Suprapubic skin (tissue), 4 donors: ENCODE results near the gene PRKN. TPM values are rescaled to one million over a fixed set of nuclear protein-coding genes. Genes with fewer than 3 reads are reported as not detected.

Experiments used
- DNase-seq, 2 donors: peaks; one replicate each; pipeline ENCODE4 v3.0.0-alpha.2; 2019; ENCODE audit warnings: low spot score in 2 of 2
- H3K27ac ChIP-seq: fragments of 200-600 bp; sonication (generic); one replicate; pipeline ENCODE4 v1.5.1; 2019
- H3K27me3 ChIP-seq: fragments of 200-600 bp; sonication (generic); one replicate; pipeline ENCODE4 v1.5.1; 2019
- H3K36me3 ChIP-seq: fragments of 200-600 bp; sonication (generic); one replicate; pipeline ENCODE4 v1.5.1; 2019
- H3K4me1 ChIP-seq: fragments of 200-600 bp; sonication (generic); one replicate; pipeline ENCODE4 v1.5.1; 2019
- H3K4me3 ChIP-seq: fragments of 200-600 bp; sonication (generic); one replicate; pipeline ENCODE4 v1.5.1; 2019; ENCODE audit warnings: mild to moderate bottlenecking
- H3K9me3 ChIP-seq: fragments of 200-600 bp; sonication (generic); one replicate; pipeline ENCODE4 v1.5.1; 2019
- CTCF ChIP-seq, 2 donors: fragments of 200-600 bp in 1 of 2; fragments of 450-650 bp in 1 of 2; sonication (generic) in 1 of 2; IDR thresholded peaks; one replicate each; pipeline ENCODE4 v1.5.1; 2016 to 2019; ENCODE audit warnings: antibody characterized with exemption in 2 of 2, mild to moderate bottlenecking in 1 of 2, moderate library complexity in 1 of 2
- EP300 ChIP-seq: sonication (generic); formaldehyde crosslinking; IDR thresholded peaks from one replicate; pipeline ENCODE4 v1.6.1; 2017; ENCODE audit warnings: antibody characterized with exemption
- POLR2A ChIP-seq, 2 donors: fragments of 450-650 bp; IDR thresholded peaks; one replicate each; pipeline ENCODE4 v1.6.1; 2017; ENCODE audit warnings: antibody characterized with exemption in 2 of 2, mild to moderate bottlenecking in 2 of 2, moderate library complexity in 2 of 2
- POLR2AphosphoS5 ChIP-seq, 3 donors: sonication (generic); formaldehyde crosslinking; IDR thresholded peaks; one replicate each; pipeline ENCODE4 v1.6.1; 2017; ENCODE audit warnings: antibody characterized with exemption in 3 of 3
- WGBS: methylation state at CpG from one replicate; pipeline ENCODE4 v1.1.5; 2018; 5-methylcytosine and 5-hydroxymethylcytosine counted together
- total RNA-seq, 4 donors: library from RNA; depleted of rRNA; stranded (reverse); fragments of >200 nt; gene quantifications; one replicate each; pipeline ENCODE4 v1.1.0, GENCODE V29; 2016

PRKN gene
- total RNA-seq, 4 donors from 2014 or later, result 7.2 to 22.8 (median 14.4) TPM

- Histone ChIP-seq H3K4me3 (no peak overlapping the region), H3K9me3 (no peaks in the 10 kb centered on the region), H3K27ac (no peak overlapping the region), H3K36me3 (no peaks in the 10 kb centered on the region), H3K27me3 (no peaks in the 10 kb centered on the region), H3K4me1 (no peaks in the 10 kb centered on the region)
- 88% methylated on average over 4 of the region's 4 CpGs for WGBS
- DNase-seq, result no peak
- no peak for TF ChIP-seq POLR2A (IDR thresholded peaks at IDR 0.05)
- TF ChIP-seq EP300, result no peak
- TF ChIP-seq CTCF (IDR thresholded peaks at IDR 0.05), result no peak
These were observed 1274.0 kb downstream of the PRKN start for GRCh38 chr6:161453558-161453957.

- no peak for DNase-seq
- Histone ChIP-seq H3K9me3 (no peaks in the 10 kb centered on the region), H3K36me3 (no peaks in the 10 kb centered on the region), H3K4me3 (no peak overlapping the region), H3K27ac (no peak overlapping the region), H3K27me3 (no peaks in the 10 kb centered on the region), H3K4me1 (no peaks in the 10 kb centered on the region)
- TF ChIP-seq POLR2A (IDR thresholded peaks at IDR 0.05) (no peak), POLR2AphosphoS5 (IDR thresholded peaks at IDR 0.05) (no peak), EP300 (no peak), CTCF (IDR thresholded peaks at IDR 0.05) (no peak)
- 96% methylated on average over 3 of the region's 3 CpGs for WGBS
These were observed 1275.3 kb downstream of the PRKN start for GRCh38 chr6:161452241-161452640.

- Histone ChIP-seq H3K4me1 (peaks cover 7% of the 10 kb centered on the region), H3K27ac (no peak overlapping the region), H3K9me3 (no peaks in the 10 kb centered on the region), H3K4me3 (no peak overlapping the region), H3K36me3 (no peaks in the 10 kb centered on the region), H3K27me3 (no peaks in the 10 kb centered on the region)
- no peak for TF ChIP-seq POLR2A (IDR thresholded peaks at IDR 0.05)
- no peak for TF ChIP-seq EP300
- TF ChIP-seq CTCF (IDR thresholded peaks at IDR 0.05), result no peak
- no peak for TF ChIP-seq POLR2AphosphoS5 (IDR thresholded peaks at IDR 0.05)
- no peak for DNase-seq
- 88% methylated on average over 3 of the region's 3 CpGs for WGBS
These were observed 1278.0 kb downstream of the PRKN start for GRCh38 chr6:161449521-161449920.

- WGBS, result 90% methylated on average over 7 of the region's 7 CpGs
- Histone ChIP-seq H3K9me3 (no peaks in the 10 kb centered on the region), H3K27ac (no peak overlapping the region), H3K4me3 (no peak overlapping the region), H3K27me3 (no peaks in the 10 kb centered on the region), H3K36me3 (no peaks in the 10 kb centered on the region), H3K4me1 (peaks cover 12% of the 10 kb centered on the region)
- no peak for DNase-seq
- no peak for TF ChIP-seq EP300
- TF ChIP-seq POLR2A (IDR thresholded peaks at IDR 0.05), result no peak
- no peak for TF ChIP-seq CTCF (IDR thresholded peaks at IDR 0.05)
- TF ChIP-seq POLR2AphosphoS5 (IDR thresholded peaks at IDR 0.05), result no peak
These were observed 1280.6 kb downstream of the PRKN start for GRCh38 chr6:161446949-161447348.

GRCh38 chr6:161446296-161446925 lies 1281.2 kb downstream of the PRKN start:
- TF ChIP-seq EP300 (no peak), POLR2AphosphoS5 (IDR thresholded peaks at IDR 0.05) (no peak), POLR2A (IDR thresholded peaks at IDR 0.05) (no peak), CTCF (IDR thresholded peaks at IDR 0.05) (no peak)

More at GRCh38 chr6:161446296-161446925, 1281.2 kb downstream of the PRKN start:
- Histone ChIP-seq H3K27ac (no peak overlapping the region), H3K36me3 (no peaks in the 10 kb centered on the region), H3K27me3 (no peaks in the 10 kb centered on the region), H3K4me1 (peaks cover 12% of the 10 kb centered on the region), H3K9me3 (no peaks in the 10 kb centered on the region), H3K4me3 (no peak overlapping the region)
- DNase-seq, result no peak
- 60% methylated on average over 6 of the region's 6 CpGs for WGBS
